HL-60 (cell line): Measurements from ENCODE around the gene ATP6AP1.
A peak's percentile ranks its signal among the peaks of the same experiment; 100 is the strongest.
"Not testable (repeated sequence)": the region's sequence is repeated elsewhere in the genome, so short reads cannot be mapped to it uniquely, and the experiment has no call there.

ENCODE experiments used
- DNase-seq, 2 experiments: peaks; one replicate each; pipeline ENCODE4 v3.0.0-alpha.2; 2010 to 2020; ENCODE audit warnings: low read depth in 1 of 2, low spot score in 1 of 2
- H3K27ac ChIP-seq: fragments of 250-450 bp; sonication (Bioruptor Pico); replicated peaks from 2 replicates; pipeline ENCODE4 v1.5.1; 2020; ENCODE audit warnings: mild to moderate bottlenecking, moderate library complexity
- H3K27me3 ChIP-seq: fragments of 250-450 bp; sonication (Bioruptor Pico); 2 replicates; pipeline ENCODE4 v1.5.1; 2021; ENCODE audit warnings: mild to moderate bottlenecking, moderate library complexity; ENCODE audit not compliant: insufficient read depth, poor library complexity, severe bottlenecking
- H3K4me3 ChIP-seq: replicated peaks from 2 replicates; pipeline ENCODE4 v1.5.1; 2011; ENCODE audit warnings: mild to moderate bottlenecking, control low read depth, low read length; ENCODE audit not compliant: insufficient read depth
- CTCF ChIP-seq: IDR thresholded peaks from one replicate; pipeline ENCODE4 v1.5.1; 2011; ENCODE audit warnings: low read length, control low read depth, inconsistent platforms; ENCODE audit not compliant: insufficient read depth
- GABPA ChIP-seq: IDR thresholded peaks from 2 replicates; pipeline ENCODE4 v1.6.1; 2012; ENCODE audit warnings: low read depth
- POLR2AphosphoS5 ChIP-seq: IDR thresholded peaks from 2 replicates; pipeline ENCODE4 v1.6.1; 2012; ENCODE audit warnings: low read depth
- REST ChIP-seq: IDR thresholded peaks from 2 replicates; pipeline ENCODE4 v1.6.1; 2012; ENCODE audit warnings: low read depth; ENCODE audit not compliant: insufficient replicate concordance
- SPI1 ChIP-seq: IDR thresholded peaks from 2 replicates; pipeline ENCODE4 v1.6.1; 2012; ENCODE audit warnings: low read depth, mild to moderate bottlenecking, borderline replicate concordance

ATP6AP1 gene

DNA sequence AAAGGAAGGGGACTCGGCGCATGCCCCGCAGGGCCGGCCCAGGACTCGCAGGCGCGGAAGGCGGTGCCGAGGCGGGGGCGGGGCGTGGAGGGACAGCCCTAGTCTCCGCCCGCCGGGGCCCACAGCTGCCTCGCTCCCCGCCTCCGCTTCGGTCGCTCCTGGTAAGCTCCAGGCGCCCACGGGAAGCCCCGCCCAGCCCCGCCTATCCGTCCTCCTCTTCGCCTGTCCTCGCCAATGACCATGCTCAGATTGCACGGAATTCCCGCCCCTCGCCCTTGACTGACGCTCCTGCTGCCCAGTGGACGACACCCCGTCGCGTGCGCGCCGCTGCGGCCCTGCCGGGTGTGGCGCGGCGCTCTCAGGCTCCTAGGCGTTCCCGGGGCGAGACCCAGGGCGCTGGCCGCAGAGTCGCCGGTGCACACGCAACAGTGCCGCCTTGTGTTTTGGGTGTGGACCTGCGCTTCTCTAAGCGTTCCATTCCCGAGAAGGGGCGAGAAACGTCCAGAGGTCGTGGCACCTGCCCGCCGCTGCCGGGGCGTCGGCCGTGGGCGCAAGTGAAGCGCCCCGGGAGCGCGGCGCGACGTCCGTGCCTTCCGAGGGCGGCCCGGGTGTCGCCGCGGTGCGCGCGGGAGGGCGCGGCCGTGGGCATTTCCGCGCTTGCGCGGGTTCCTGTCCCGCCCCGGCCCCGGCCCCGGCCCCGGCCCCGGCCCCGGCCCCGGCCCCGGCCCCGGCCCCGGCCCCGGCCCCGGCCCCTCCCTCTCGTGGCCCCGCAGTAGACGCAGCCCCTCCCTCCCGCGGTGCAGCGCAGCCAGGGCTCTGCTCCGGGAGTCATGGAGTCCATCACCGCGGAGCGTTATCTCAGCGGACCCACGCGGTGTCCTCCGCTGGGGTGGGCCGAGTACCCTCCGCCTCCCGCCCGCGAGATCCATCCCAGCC, 38.4 kb upstream of the ATP6AP1 start:
- H3K4me3 ChIP-seq, DNase-seq: not testable (repeated sequence)

DNA sequence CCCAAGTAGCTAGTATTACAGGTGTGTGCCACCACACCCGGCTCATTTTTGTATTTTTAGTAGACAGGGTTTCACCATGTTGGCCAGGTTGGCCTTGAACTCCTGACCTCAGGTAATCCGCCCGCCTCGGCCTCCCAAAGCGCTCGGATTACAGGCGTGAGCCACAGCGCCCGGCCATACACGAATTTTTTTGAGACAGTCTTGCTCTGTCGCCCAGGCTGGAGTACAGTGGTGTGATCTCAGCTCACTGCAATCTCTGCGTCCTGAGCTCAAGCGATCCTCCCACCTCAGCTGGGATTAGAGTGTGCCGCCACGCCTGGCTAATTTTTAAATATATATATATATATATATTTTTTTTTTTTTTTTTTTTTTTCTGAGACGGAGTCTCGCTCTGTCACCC, 32.1 kb upstream of the ATP6AP1 start:
- H3K27me3 ChIP-seq, DNase-seq, H3K27ac ChIP-seq, H3K4me3 ChIP-seq: not testable (repeated sequence)

More for the DNA sequence above, 38.4 kb upstream of the ATP6AP1 start:
- H3K27me3 ChIP-seq, H3K27ac ChIP-seq: not testable (repeated sequence)

DNA sequence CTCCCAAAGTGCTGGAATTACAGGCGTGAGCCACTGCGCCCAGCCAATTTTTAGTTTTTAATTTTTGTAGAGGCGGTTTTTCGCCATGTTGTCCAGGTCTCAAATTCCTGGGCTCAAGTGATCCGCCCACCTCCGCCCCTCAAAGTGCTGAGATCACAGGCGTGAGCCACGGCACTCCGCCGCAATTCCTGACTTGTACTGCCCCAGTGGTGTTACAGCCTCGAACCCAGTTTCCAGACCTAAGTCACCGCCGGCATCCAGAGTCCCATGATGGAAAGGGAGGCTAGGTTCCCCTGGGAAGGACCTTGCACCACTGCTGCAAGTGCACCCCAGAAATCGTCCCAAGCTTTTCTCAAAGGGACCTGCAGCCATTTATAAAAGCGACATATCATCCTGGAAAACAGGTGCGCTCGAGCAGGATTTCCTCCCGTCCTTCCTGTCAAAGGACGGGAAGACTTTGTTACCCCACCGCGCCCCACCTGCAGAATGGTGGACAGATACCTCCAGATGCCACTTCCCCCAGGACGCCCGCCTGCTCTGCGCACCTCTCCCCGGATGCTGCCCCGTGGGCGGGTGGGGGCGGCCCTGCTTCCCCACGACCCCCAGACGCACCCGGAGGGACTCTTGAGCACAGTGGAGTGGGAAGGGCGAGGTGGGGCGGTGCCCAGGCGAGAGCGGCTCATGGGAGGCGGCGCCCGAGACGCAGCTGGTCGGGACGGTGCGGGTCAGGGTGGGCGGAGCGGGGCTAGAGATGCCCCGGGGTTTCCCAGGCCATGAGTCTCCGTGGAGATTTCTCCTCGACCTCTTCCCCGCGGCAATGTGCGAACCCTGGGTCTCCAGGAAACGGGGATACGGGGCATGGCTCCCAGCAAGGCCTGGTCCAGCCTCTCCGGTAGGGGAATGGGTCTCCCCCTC, 31.2 kb upstream of the ATP6AP1 start:
- no peaks in the 10 kb centered on the region for H3K27me3 ChIP-seq
- peak overlapping the region; percentile 95 for H3K27ac ChIP-seq
- TF ChIP-seq POLR2AphosphoS5 (no peak), REST (no peak), GABPA (no peak), SPI1 (no peak), CTCF (no peak)
- peak overlapping the region; percentile 57 for H3K4me3 ChIP-seq
- peak; percentile 51 to 61 for DNase-seq

DNA sequence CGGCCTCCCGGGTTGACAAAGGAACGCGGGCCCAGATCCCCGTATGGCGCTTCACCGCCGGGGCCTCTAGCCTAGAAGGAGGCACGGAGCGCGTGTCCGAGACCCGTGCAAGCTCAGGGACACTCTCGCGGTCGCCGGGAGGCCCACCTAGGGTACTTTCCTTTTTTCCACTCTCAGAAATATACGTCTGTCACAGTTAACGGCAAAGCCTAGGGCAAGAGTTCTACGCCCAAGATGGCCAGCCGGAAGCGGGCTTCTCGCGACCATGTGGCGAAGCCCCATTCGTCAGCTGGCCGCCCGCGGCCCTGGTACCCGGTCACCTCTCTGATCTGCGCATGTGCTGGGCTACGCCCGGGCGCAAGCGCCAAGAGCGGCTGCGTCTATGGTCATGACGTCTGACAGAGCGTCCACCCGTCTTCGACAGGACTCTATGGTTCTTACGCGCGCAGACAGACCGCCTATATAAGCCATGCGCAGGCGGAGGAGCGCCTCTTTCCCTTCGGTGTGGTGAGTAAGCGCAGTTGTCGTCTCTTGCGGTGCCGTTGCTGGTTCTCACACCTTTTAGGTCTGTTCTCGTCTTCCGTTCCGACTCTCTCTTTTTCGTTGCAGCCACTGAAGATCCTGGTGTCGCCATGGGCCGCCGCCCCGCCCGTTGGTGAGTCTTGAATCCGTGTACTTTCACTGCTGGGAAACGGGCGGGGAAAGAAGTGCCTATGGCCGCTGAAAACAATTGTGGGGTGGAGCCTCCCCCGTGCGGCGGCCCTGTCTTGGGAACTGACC, 30.4 kb upstream of the ATP6AP1 start, which contains the start of gene RPL10:
TSS of gene RPL10 (plus strand) at position 490 of the 780 bp plus-strand sequence. CDS start at position 633, 143 bp downstream.
- no peaks in the 10 kb centered on the region for H3K27me3 ChIP-seq
- no peak for TF ChIP-seq GABPA
- TF ChIP-seq REST = peak; percentile 73
- TF ChIP-seq POLR2AphosphoS5 = peak; percentile 99
- peak within 1 kb of the TSS; percentile 57 for H3K4me3 ChIP-seq
- H3K27ac ChIP-seq = peak within 1 kb of the TSS; percentile 95
- DNase-seq = peak; percentile 93 to 94
